Sigmoid colon (tissue), 7 donors: ENCODE results near the gene TMEM51. TPM values are rescaled to one million over a fixed set of nuclear protein-coding genes. Genes with fewer than 3 reads are reported as not detected.

Source experiments
- DNase-seq: peaks from one replicate; pipeline ENCODE4 v3.0.0-alpha.2; 2019
- H3K27ac ChIP-seq, 4 donors: fragments of 200-600 bp; sonication (generic); one replicate each; pipeline ENCODE4 v1.5.1; 2016 to 2019; ENCODE audit warnings: mild to moderate bottlenecking in 1 of 4
- H3K27me3 ChIP-seq, 3 donors: fragments of 200-600 bp; sonication (generic); one replicate each; pipeline ENCODE4 v1.5.1; 2019; ENCODE audit warnings: mild to moderate bottlenecking in 1 of 3
- H3K36me3 ChIP-seq, 4 donors: fragments of 200-600 bp; sonication (generic); one replicate each; pipeline ENCODE4 v1.5.1; 2016 to 2019
- H3K4me1 ChIP-seq, 4 donors: fragments of 200-600 bp; sonication (generic); one replicate each; pipeline ENCODE4 v1.5.1; 2017 to 2019
- H3K4me3 ChIP-seq, 4 donors: fragments of 200-600 bp; sonication (generic); one replicate each; pipeline ENCODE4 v1.5.1; 2017 to 2019; ENCODE audit warnings: mild to moderate bottlenecking in 2 of 4, moderate library complexity in 1 of 4
- H3K9me3 ChIP-seq, 4 donors: fragments of 200-600 bp in 3 of 4; sonication (generic) in 3 of 4; one replicate each; pipeline versions ENCODE4 v1.5.1 to v1.6.1; 2013 to 2019
- CTCF ChIP-seq, 4 experiments: fragments of 450-650 bp in 3 of 4; fragments of 200-600 bp in 1 of 4; IDR thresholded peaks; one replicate each; pipeline ENCODE4 v1.5.1; 2016 to 2019; ENCODE audit warnings: antibody characterized with exemption in 4 of 4, mild to moderate bottlenecking in 3 of 4, moderate library complexity in 2 of 4
- EP300 ChIP-seq, 4 donors: sonication (generic); formaldehyde crosslinking; IDR thresholded peaks; one replicate each; pipeline ENCODE4 v1.6.1; 2017; ENCODE audit warnings: antibody characterized with exemption in 4 of 4
- POLR2A ChIP-seq, 2 donors: fragments of 450-650 bp; IDR thresholded peaks; one replicate each; pipeline ENCODE4 v1.6.1; 2016; ENCODE audit warnings: antibody characterized with exemption in 2 of 2, mild to moderate bottlenecking in 2 of 2, moderate library complexity in 2 of 2
- POLR2AphosphoS5 ChIP-seq, 4 donors: sonication (generic); formaldehyde crosslinking; IDR thresholded peaks; one replicate each; pipeline ENCODE4 v1.6.1; 2017; ENCODE audit warnings: antibody characterized with exemption in 4 of 4
- WGBS, 2 donors: extraction: QIAGEN DNeasy Blood & Tissue Kit; methylation state at CpG; one replicate each; pipeline ENCODE4 v1.1.7; 2013; 5-methylcytosine and 5-hydroxymethylcytosine counted together
- intact Hi-C: fragments of 100-400 bp; cut with DNase I; formaldehyde crosslinking; loops from one replicate; pipeline ENCODE4 v1.15.1; 2023
- polyA plus RNA-seq, 3 donors: library from polyadenylated mRNA; stranded (reverse); fragments of 200-250 nt; gene quantifications; one replicate each; pipeline ENCODE4 v1.2.3, GENCODE V29; 2013
- total RNA-seq, 4 donors: library from RNA; depleted of rRNA; stranded (reverse); fragments of >200 nt; gene quantifications; one replicate each; pipeline ENCODE4 v1.1.0, GENCODE V29; 2016
- donor health status: healthy with polysubstance abuse.
- donor health status: Bipolar disorder and iron deficiency.
- donor health status: healthy.

TMEM51 gene
- total RNA-seq (10 to 100 TPM; 12.3 to 20.7 (median 16.3) TPM), polyA plus RNA-seq (10 to 100 TPM in 1 of 3 donors, 1 to 10 TPM in 2; 8.8 to 15.3 (median 9.6) TPM)

DNA sequence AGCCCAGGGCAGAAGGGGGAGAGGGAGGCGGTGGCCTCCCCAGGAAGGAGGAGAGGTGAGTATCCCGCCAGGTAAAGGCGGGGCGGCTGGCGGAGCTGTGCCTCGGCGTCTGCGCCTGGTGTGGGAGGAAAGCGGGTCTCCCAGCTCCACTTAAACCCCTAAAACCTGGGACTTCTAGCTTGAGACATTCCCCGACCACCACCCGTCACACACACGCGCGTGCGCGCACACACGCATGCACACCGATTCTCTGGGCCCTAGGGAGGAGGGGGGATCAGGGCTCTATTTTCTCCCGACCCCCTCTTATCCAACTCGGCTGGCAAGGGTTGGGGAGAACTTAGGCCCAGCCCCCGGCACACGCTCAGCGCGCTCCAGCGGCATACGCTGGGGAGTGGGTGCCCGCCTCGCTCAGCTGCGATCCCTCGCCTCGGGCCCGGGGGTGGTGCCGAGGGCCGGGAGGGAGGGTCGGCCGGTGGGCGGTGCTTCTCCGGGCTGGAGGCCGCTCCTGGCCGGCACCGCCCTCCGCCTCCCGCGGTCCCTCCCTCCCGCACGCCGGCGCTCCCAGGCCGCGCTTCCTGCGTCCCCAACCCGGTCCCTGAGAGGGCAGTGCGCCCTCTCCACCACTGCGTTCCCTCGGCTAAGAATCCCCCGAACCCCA, at the start of gene TMEM51:
Gene TMEM51 (plus strand): TSS at position 564 of the 658 bp plus-strand sequence. CDS start 61,341 bp downstream, outside the sequence.
- Histone ChIP-seq H3K27ac (peak within 1 kb of the TSS; percentile 93 to 99 (median 96)), H3K4me1 (peaks cover 4 to 57% (median 52%) of the 10 kb centered on the region in 4 donors), H3K9me3 (no peaks in the 10 kb centered on the region), H3K4me3 (peak within 1 kb of the TSS; percentile 44 to 93 (median 84)), H3K36me3 (no peaks in the 10 kb centered on the region), H3K27me3 (no peaks in the 10 kb centered on the region)
- no peak for TF ChIP-seq EP300 (IDR thresholded peaks at IDR 0.05)
- TF ChIP-seq POLR2A (IDR thresholded peaks at IDR 0.05) = peak; percentile 32 to 42
- peak; percentile 73 to 80 (median 77) for TF ChIP-seq POLR2AphosphoS5 (IDR thresholded peaks at IDR 0.05)
- WGBS, 2 donors = 1% methylated on average over 56 of the region's 56 CpGs
- intact Hi-C loops = loop anchor here (1.0 to 10.0 kb wide), 3 partner anchors 61 to 371 kb away; partner anchors contain the start of genes CASP9 and DNAJC16
- peak; percentile 86 for DNase-seq

GRCh38 chr1:15103906-15104305, 49.6 kb upstream of the TMEM51 start:
- intact Hi-C loops = no loop called here
- Histone ChIP-seq H3K9me3 (no peaks in the 10 kb centered on the region), H3K4me1 (no peaks in the 10 kb centered on the region), H3K27me3 (peaks cover 0 to 27% (median 6%) of the 10 kb centered on the region in 3 donors), H3K4me3 (no peak overlapping the region), H3K36me3 (no peaks in the 10 kb centered on the region), H3K27ac (no peak overlapping the region)
- no peak for DNase-seq
- TF ChIP-seq POLR2A (IDR thresholded peaks at IDR 0.05) (no peak), POLR2AphosphoS5 (IDR thresholded peaks at IDR 0.05) (no peak), CTCF (IDR thresholded peaks at IDR 0.05) (no peak), EP300 (IDR thresholded peaks at IDR 0.05) (no peak)
- WGBS, 2 donors = 86 to 87% methylated on average over 10 of the region's 10 CpGs

GRCh38 chr1:15104768-15105167, 48.8 kb upstream of the TMEM51 start:
- H3K4me3 ChIP-seq = no peak overlapping the region
- H3K36me3 ChIP-seq = no peaks in the 10 kb centered on the region
- no peak overlapping the region for H3K27ac ChIP-seq
- peaks cover 0 to 27% (median 4%) of the 10 kb centered on the region in 3 donors for H3K27me3 ChIP-seq
- no peak for DNase-seq
- no peaks in the 10 kb centered on the region for H3K4me1 ChIP-seq
- no peak for TF ChIP-seq POLR2A (IDR thresholded peaks at IDR 0.05)
- TF ChIP-seq EP300 (IDR thresholded peaks at IDR 0.05) = no peak
- TF ChIP-seq POLR2AphosphoS5 (IDR thresholded peaks at IDR 0.05) = no peak
- TF ChIP-seq CTCF (IDR thresholded peaks at IDR 0.05) = no peak
- intact Hi-C loops = no loop called here
- no peaks in the 10 kb centered on the region for H3K9me3 ChIP-seq

DNA sequence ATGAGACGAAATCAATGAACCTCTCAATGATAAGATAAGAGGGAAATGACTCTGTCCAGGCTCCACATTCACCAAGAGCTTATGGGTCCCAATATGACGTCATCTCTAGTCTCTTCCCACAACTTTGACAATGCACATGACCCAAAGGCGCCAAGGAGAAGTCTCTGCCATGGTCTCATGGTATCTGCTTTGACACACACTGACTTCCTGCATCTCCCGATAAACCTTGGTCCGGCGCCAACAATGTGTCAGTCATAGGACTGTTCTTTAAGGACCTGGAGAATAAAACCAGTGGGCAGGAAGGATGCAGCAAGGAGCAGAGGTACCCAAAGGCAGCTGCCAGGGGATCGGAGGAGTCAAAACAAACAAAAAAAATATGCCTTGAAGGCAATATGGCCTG, 46.9 kb upstream of the TMEM51 start:
- TF ChIP-seq POLR2AphosphoS5 (IDR thresholded peaks at IDR 0.05) (no peak), CTCF (IDR thresholded peaks at IDR 0.05) (no peak), POLR2A (IDR thresholded peaks at IDR 0.05) (no peak), EP300 (IDR thresholded peaks at IDR 0.05) (no peak)
- intact Hi-C loops = no loop called here
- WGBS, 2 donors = 18 to 40% methylated on average over 7 of the region's 7 CpGs

GRCh38 chr1:15107058-15107687, 46.4 kb upstream of the TMEM51 start:
- TF ChIP-seq POLR2A (IDR thresholded peaks at IDR 0.05) (no peak), CTCF (IDR thresholded peaks at IDR 0.05) (no peak), POLR2AphosphoS5 (IDR thresholded peaks at IDR 0.05) (no peak), EP300 (IDR thresholded peaks at IDR 0.05) (no peak)
- intact Hi-C loops = no loop called here
- Histone ChIP-seq H3K9me3 (no peaks in the 10 kb centered on the region), H3K4me1 (no peaks in the 10 kb centered on the region), H3K27ac (no peak overlapping the region), H3K4me3 (no peak overlapping the region), H3K36me3 (no peaks in the 10 kb centered on the region), H3K27me3 (peaks cover 0 to 6% (median 0%) of the 10 kb centered on the region in 3 donors)
- WGBS, 2 donors = 82 to 86% methylated on average over 1 of the region's 1 CpG
- no peak for DNase-seq

More for the DNA sequence above, 46.9 kb upstream of the TMEM51 start:
- H3K4me1 ChIP-seq = no peaks in the 10 kb centered on the region
- no peak overlapping the region for H3K27ac ChIP-seq
- no peak for DNase-seq
- peaks cover 0 to 12% (median 0%) of the 10 kb centered on the region in 3 donors for H3K27me3 ChIP-seq
- no peak overlapping the region for H3K4me3 ChIP-seq
- no peaks in the 10 kb centered on the region for H3K36me3 ChIP-seq
- no peaks in the 10 kb centered on the region for H3K9me3 ChIP-seq
